Activated B cell treated with CpG ODN at 0.5 μM for 24 hours (primary cell): ENCODE results near the gene PGM2. TPM values are rescaled to one million over a fixed set of nuclear protein-coding genes. Genes with fewer than 3 reads are reported as not detected.

Experiments used
- ATAC-seq: fragments of 200-7000 bp; cut with Tn5 transposase; one replicate; pipeline ENCODE4 v1.10.0; 2021; ENCODE audit warnings: low read depth, mild to moderate bottlenecking, moderate library complexity
- CTCF ChIA-PET: fragments of 350-600 bp; sonication (Branson Sonifier 250); formaldehyde crosslinking; loops from one replicate; lab custom pipeline; 2021; ENCODE audit warnings: antibody characterized with exemption; lab: Charles Lee
- POLR2A ChIA-PET: fragments of 350-600 bp; sonication (Branson Sonifier 250); formaldehyde crosslinking; loops from one replicate; lab custom pipeline; 2021; ENCODE audit warnings: antibody characterized with exemption; lab: Charles Lee
- DNase-seq: peaks from one replicate; pipeline ENCODE4 v3.0.0; 2022
- H3K27ac Mint-ChIP-seq: one replicate; pipeline ENCODE4 v1.8.0; 2020; ENCODE audit warnings: mixed read lengths
- H3K27me3 Mint-ChIP-seq: one replicate; pipeline ENCODE4 v1.8.0; 2021; ENCODE audit warnings: mixed read lengths
- H3K36me3 Mint-ChIP-seq: one replicate; pipeline ENCODE4 v1.8.0; 2021; ENCODE audit warnings: low read depth, mixed read lengths
- H3K4me1 Mint-ChIP-seq: one replicate; pipeline ENCODE4 v1.8.0; 2021; ENCODE audit warnings: mixed read lengths
- H3K4me3 Mint-ChIP-seq: one replicate; pipeline ENCODE4 v1.8.0; 2020; ENCODE audit warnings: mild to moderate bottlenecking, mixed read lengths
- H3K9me3 Mint-ChIP-seq: one replicate; pipeline ENCODE4 v1.8.0; 2020; ENCODE audit warnings: mixed read lengths
- intact Hi-C: fragments of 100-400 bp; cut with micrococcal nuclease; formaldehyde crosslinking; loops from one replicate; pipeline ENCODE4 v1.15.1; 2024
- total RNA-seq: library from RNA; stranded (reverse); gene quantifications from 2 replicates; pipeline ENCODE4 v1.2.3, GENCODE V29; 2022
- TF ChIP-seq, protein P1 (sequence below): fragments of 200-600 bp; IDR thresholded peaks from one replicate; pipeline ENCODE4 v1.8.0; 2022; ENCODE audit warnings: antibody characterized with exemption, mild to moderate bottlenecking

The PGM2 gene
- total RNA-seq, 1 donor from 2014 or later = 26.4 TPM

GRCh38 chr4:37797374-37797773 is 29.1 kb upstream of the PGM2 start:
- TF ChIP-seq, protein P1, sequence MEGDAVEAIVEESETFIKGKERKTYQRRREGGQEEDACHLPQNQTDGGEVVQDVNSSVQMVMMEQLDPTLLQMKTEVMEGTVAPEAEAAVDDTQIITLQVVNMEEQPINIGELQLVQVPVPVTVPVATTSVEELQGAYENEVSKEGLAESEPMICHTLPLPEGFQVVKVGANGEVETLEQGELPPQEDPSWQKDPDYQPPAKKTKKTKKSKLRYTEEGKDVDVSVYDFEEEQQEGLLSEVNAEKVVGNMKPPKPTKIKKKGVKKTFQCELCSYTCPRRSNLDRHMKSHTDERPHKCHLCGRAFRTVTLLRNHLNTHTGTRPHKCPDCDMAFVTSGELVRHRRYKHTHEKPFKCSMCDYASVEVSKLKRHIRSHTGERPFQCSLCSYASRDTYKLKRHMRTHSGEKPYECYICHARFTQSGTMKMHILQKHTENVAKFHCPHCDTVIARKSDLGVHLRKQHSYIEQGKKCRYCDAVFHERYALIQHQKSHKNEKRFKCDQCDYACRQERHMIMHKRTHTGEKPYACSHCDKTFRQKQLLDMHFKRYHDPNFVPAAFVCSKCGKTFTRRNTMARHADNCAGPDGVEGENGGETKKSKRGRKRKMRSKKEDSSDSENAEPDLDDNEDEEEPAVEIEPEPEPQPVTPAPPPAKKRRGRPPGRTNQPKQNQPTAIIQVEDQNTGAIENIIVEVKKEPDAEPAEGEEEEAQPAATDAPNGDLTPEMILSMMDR = no peak
- peaks cover 3% of the 10 kb centered on the region for H3K27me3 Mint-ChIP-seq
- ChIA-PET CTCF (interaction anchor here (1.1 to 1.8 kb wide), 3 partner anchors 184 to 238 kb away, joined by 3 to 8 read pairs (median 6); no protein-coding TSS in a partner anchor), POLR2A (no interaction called here)
- no peak overlapping the region for H3K27ac Mint-ChIP-seq
- intact Hi-C loops = no loop called here
- no peaks in the 10 kb centered on the region for H3K4me1 Mint-ChIP-seq
- no peaks in the 10 kb centered on the region for H3K9me3 Mint-ChIP-seq
- H3K36me3 Mint-ChIP-seq = no peaks in the 10 kb centered on the region
- no peak overlapping the region for H3K4me3 Mint-ChIP-seq
- DNase-seq = no peak
- ATAC-seq = no peak

DNA sequence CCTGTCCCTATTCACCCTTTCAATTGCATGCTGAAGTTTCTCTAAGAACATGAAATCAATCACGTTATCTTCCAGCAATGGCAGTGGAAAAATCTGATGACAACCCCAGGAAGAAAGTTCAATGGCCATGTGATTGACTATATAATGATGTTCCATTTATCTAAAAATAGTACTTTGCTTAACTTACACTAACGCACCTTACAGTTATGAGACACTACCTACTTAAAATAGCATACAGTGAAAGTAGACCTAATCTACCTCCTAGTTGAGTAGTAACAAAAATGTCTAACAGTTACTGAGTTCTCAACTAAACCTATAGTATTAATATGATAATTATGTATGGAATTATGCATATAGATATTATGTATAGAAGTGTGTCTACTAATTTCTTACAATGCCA is 28.6 kb upstream of the PGM2 start:
- peaks cover 3% of the 10 kb centered on the region for H3K27me3 Mint-ChIP-seq
- H3K9me3 Mint-ChIP-seq = no peaks in the 10 kb centered on the region
- ChIA-PET CTCF (interaction anchor here (1.1 to 1.5 kb wide), 2 partner anchors 44 to 194 kb away, joined by 3 to 6 read pairs; no protein-coding TSS in a partner anchor), POLR2A (no interaction called here)
- no peak overlapping the region for H3K27ac Mint-ChIP-seq
- no peak for ATAC-seq
- intact Hi-C loops = no loop called here
- no peak for DNase-seq
- H3K4me3 Mint-ChIP-seq = no peak overlapping the region
- TF ChIP-seq, protein P1 = no peak
- H3K4me1 Mint-ChIP-seq = no peaks in the 10 kb centered on the region
- no peaks in the 10 kb centered on the region for H3K36me3 Mint-ChIP-seq

DNA sequence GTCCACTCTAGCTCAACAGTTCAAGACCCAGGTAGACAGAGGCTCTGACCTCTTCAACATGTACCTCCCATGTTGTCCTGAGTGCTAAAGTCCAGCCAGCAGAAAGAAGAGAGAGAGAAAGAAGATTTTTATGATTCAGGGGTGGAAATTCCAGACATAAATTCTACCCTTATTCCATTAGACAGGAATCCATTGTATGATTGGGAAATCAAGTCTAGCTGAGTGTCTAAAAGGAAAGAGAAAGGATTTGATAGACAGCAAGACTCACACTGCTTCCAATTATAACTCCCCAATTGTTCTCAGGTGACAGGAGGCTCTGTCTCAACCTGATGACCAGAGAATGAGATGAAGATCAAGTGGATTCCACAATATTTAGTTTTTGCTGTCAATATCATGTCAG is 27.9 kb upstream of the PGM2 start:
- ChIA-PET POLR2A (no interaction called here), CTCF (interaction anchor here (1.1 to 1.5 kb wide), 2 partner anchors 44 to 195 kb away, joined by 3 to 6 read pairs; no protein-coding TSS in a partner anchor)
- ATAC-seq (no peak), DNase-seq (no peak)
- no peak overlapping the region for H3K4me3 Mint-ChIP-seq
- no peaks in the 10 kb centered on the region for H3K36me3 Mint-ChIP-seq
- H3K27ac Mint-ChIP-seq = no peak overlapping the region
- intact Hi-C loops = no loop called here
- H3K27me3 Mint-ChIP-seq = peaks cover 3% of the 10 kb centered on the region
- no peaks in the 10 kb centered on the region for H3K9me3 Mint-ChIP-seq
- H3K4me1 Mint-ChIP-seq = no peaks in the 10 kb centered on the region
- TF ChIP-seq, protein P1 = no peak

GRCh38 chr4:37799941-37800554 is 26.4 kb upstream of the PGM2 start:
- ChIA-PET POLR2A (no interaction called here), CTCF (interaction anchor here (0.9 to 3.5 kb wide), 4 partner anchors 178 to 236 kb away, joined by 3 to 28 read pairs (median 5); no protein-coding TSS in a partner anchor)
- Mint-ChIP-seq H3K27ac (no peak overlapping the region), H3K4me3 (no peak overlapping the region), H3K36me3 (no peaks in the 10 kb centered on the region), H3K27me3 (peaks cover 3% of the 10 kb centered on the region), H3K4me1 (peaks cover under 1% of the 10 kb centered on the region), H3K9me3 (no peaks in the 10 kb centered on the region)
- no peak for ATAC-seq
- TF ChIP-seq, protein P1 = no peak
- no peak for DNase-seq
- intact Hi-C loops = loop anchor here (5.0 kb wide), 1 partner anchor 877 kb away; no protein-coding TSS in a partner anchor

DNA sequence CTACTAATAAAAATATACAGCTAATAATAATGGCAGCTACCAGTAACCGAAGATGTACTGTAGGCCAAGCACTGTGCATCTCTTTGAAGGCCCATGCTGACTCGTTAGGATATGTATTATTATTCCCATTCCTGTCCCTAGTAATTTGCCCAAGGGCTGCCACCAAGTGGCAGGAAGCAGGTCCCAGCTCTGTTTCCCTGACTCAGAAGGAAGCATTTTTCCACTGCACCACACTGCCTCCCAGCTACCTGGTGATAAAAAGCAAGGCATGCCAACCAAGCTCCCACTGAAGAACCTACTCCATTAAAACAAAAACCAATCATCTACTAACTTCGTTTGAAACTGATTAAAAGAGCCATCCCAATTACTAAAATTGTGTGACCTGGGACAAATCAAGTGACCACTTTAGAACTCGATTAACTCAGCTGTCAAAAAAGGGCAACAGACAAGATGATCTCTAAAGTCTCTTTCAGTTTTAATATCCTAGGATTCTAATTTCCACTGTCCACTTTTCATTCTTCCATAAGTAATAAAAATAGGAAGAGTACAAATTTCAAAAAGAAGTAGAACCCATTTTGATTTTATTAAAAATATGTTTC is 24.3 kb upstream of the PGM2 start:
- peaks cover 4% of the 10 kb centered on the region for H3K4me1 Mint-ChIP-seq
- CTCF ChIA-PET = interaction anchor here (1.4 to 3.5 kb wide), 3 partner anchors 199 to 234 kb away, joined by 4 to 28 read pairs (median 9); no protein-coding TSS in a partner anchor
- peaks cover 1% of the 10 kb centered on the region for H3K27me3 Mint-ChIP-seq
- intact Hi-C loops = loop anchor here (5.0 kb wide), 1 partner anchor 875 kb away; no protein-coding TSS in a partner anchor
- no peak overlapping the region for H3K27ac Mint-ChIP-seq
- H3K9me3 Mint-ChIP-seq = no peaks in the 10 kb centered on the region
- no peak overlapping the region for H3K4me3 Mint-ChIP-seq
- POLR2A ChIA-PET = interaction anchor here (1.2 to 1.4 kb wide), 2 partner anchors 25 to 89 kb away, joined by 3 to 5 read pairs; no protein-coding TSS in a partner anchor
- DNase-seq = no peak
- no peaks in the 10 kb centered on the region for H3K36me3 Mint-ChIP-seq
- no peak for ATAC-seq
- TF ChIP-seq, protein P1 = no peak
